ENCODE results near the gene GATAD1. TPM values are rescaled to one million over a fixed set of nuclear protein-coding genes. Genes with fewer than 3 reads are reported as not detected.
"Not testable (repeated sequence)": the region's sequence is repeated elsewhere in the genome, so short reads cannot be mapped to it uniquely, and the experiment has no call there.

Gene GATAD1
- polyA plus RNA-seq, 4 donors: 34.3 to 48.7 (median 39.9) TPM

- no peak for DNase-seq (ENCODE audit: low read depth in 4 of 4, low spot score in 3 of 4)
Measured at GRCh38 chr7:92435542-92435941, 11.7 kb upstream of the GATAD1 start.

GRCh38 chr7:92436612-92437445, 10.5 kb upstream of the GATAD1 start:
- DNase-seq (ENCODE audit: low read depth in 4 of 4, low spot score in 3 of 4): no peak

GRCh38 chr7:92437956-92438491, 9.3 kb upstream of the GATAD1 start:
- DNase-seq (ENCODE audit: low read depth in 4 of 4, low spot score in 3 of 4): no peak

GRCh38 chr7:92442720-92443119, 4.6 kb upstream of the GATAD1 start:
- DNase-seq (ENCODE audit: low read depth in 4 of 4, low spot score in 3 of 4): not testable (repeated sequence)

GRCh38 chr7:92446869-92447344, 375 bp upstream of the GATAD1 start:
- DNase-seq (ENCODE audit: low read depth in 4 of 4, low spot score in 3 of 4): no peak

GRCh38 chr7:92448205-92448747, 994 bp downstream of the GATAD1 start:
- peak; percentile 31 to 48 (median 45) for DNase-seq (ENCODE audit: low read depth in 4 of 4, low spot score in 3 of 4)

GRCh38 chr7:92451645-92452044, 4.4 kb downstream of the GATAD1 start:
- no peak for DNase-seq (ENCODE audit: low read depth in 4 of 4, low spot score in 3 of 4)

- DNase-seq (ENCODE audit: low read depth in 4 of 4, low spot score in 3 of 4): no peak
Measured at GRCh38 chr7:92456236-92456635, 9.0 kb downstream of the GATAD1 start.

GRCh38 chr7:92460109-92460508, 12.8 kb downstream of the GATAD1 start:
- no peak for DNase-seq (ENCODE audit: low read depth in 4 of 4, low spot score in 3 of 4)

- no peak for DNase-seq (ENCODE audit: low read depth in 4 of 4, low spot score in 3 of 4)
Measured at GRCh38 chr7:92460510-92460909, 13.2 kb downstream of the GATAD1 start.

GRCh38 chr7:92461027-92462003, 14.0 kb downstream of the GATAD1 start:
- DNase-seq (ENCODE audit: low read depth in 4 of 4, low spot score in 3 of 4): peak in 2 of 4 donors; percentile 5 to 7

- no peak for DNase-seq (ENCODE audit: low read depth in 4 of 4, low spot score in 3 of 4)
Measured at GRCh38 chr7:92462560-92462959, 15.3 kb downstream of the GATAD1 start.

- DNase-seq (ENCODE audit: low read depth in 4 of 4, low spot score in 3 of 4): no peak
Measured at GRCh38 chr7:92464515-92464914, 17.2 kb downstream of the GATAD1 start.

GRCh38 chr7:92466682-92467081, 19.4 kb downstream of the GATAD1 start:
- DNase-seq (ENCODE audit: low read depth in 4 of 4, low spot score in 3 of 4): no peak

- DNase-seq (ENCODE audit: low read depth in 4 of 4, low spot score in 3 of 4): not testable (repeated sequence)
Measured at GRCh38 chr7:92468589-92468988, 21.3 kb downstream of the GATAD1 start.

- not testable (repeated sequence) for DNase-seq (ENCODE audit: low read depth in 4 of 4, low spot score in 3 of 4)
Measured at GRCh38 chr7:92473989-92474388, 26.7 kb downstream of the GATAD1 start.

GRCh38 chr7:92475261-92475770, 28.0 kb downstream of the GATAD1 start:
- DNase-seq (ENCODE audit: low read depth in 4 of 4, low spot score in 3 of 4): not testable (repeated sequence)

GRCh38 chr7:92475851-92476590, 28.7 kb downstream of the GATAD1 start:
- DNase-seq (ENCODE audit: low read depth in 4 of 4, low spot score in 3 of 4): not testable (repeated sequence)

GRCh38 chr7:92477681-92478080, 30.4 kb downstream of the GATAD1 start, which contains the start of gene ERVW-1:
ERVW-1 (minus strand) TSS chr7:92477946; CDS start chr7:92470381, 7,565 bp downstream.
- not testable (repeated sequence) for DNase-seq (ENCODE audit: low read depth in 4 of 4, low spot score in 3 of 4)
